Progenitor cell of endocrine pancreas (in vitro differentiated cells): ENCODE data around the gene IQCE. TPM values are rescaled to one million over a fixed set of nuclear protein-coding genes. Genes with fewer than 3 reads are reported as not detected.

Experiments used
- DNase-seq: peaks from one replicate; pipeline ENCODE4 v3.0.0; 2021; ENCODE audit warnings: low spot score; ENCODE audit not compliant: unreplicated experiment
- H3K27ac Mint-ChIP-seq: 2 replicates; pipeline ENCODE4 v1.8.0; 2021; ENCODE audit warnings: mild to moderate bottlenecking, moderate library complexity, mixed read lengths
- H3K27me3 Mint-ChIP-seq: 2 replicates; pipeline ENCODE4 v1.8.0; 2021; ENCODE audit warnings: mixed read lengths
- H3K36me3 Mint-ChIP-seq: 2 replicates; pipeline ENCODE4 v1.8.0; 2022; ENCODE audit warnings: mixed read lengths; ENCODE audit not compliant: insufficient read depth
- H3K4me1 Mint-ChIP-seq: 2 replicates; pipeline ENCODE4 v1.8.0; 2021; ENCODE audit warnings: low read depth, mixed read lengths
- H3K4me3 Mint-ChIP-seq: 2 replicates; pipeline ENCODE4 v1.8.0; 2021; ENCODE audit warnings: low read depth, mild to moderate bottlenecking, moderate library complexity, mixed read lengths
- H3K9me3 Mint-ChIP-seq: 2 replicates; pipeline ENCODE4 v1.8.0; 2021; ENCODE audit warnings: low read depth, mixed read lengths
- microRNA-seq: library from miRNA; unstranded; fragments of <30 nt; microRNA quantifications from one replicate; pipeline ENCODE4 v1.1.0, GENCODE V29; 2020; ENCODE audit warnings: borderline number of aligned reads; ENCODE audit not compliant: unreplicated experiment
- total RNA-seq: library from RNA; stranded (reverse); gene quantifications from 2 replicates; pipeline ENCODE4 v1.2.1, GENCODE V29; 2021
- TF ChIP-seq, protein P1 (sequence below): fragments of 200-600 bp; sonication (generic); IDR thresholded peaks from one replicate; pipeline ENCODE4 v1.5.0; 2021; ENCODE audit warnings: antibody characterized with exemption, mild to moderate bottlenecking; ENCODE audit not compliant: unreplicated experiment

IQCE gene
- total RNA-seq, 1 donor from 2014 or later = 32.5 TPM

GRCh38 chr7:2661602-2662272 is 103.0 kb downstream of the IQCE start:
- Mint-ChIP-seq H3K4me1 (no peaks in the 10 kb centered on the region), H3K9me3 (no peaks in the 10 kb centered on the region), H3K27me3 (peaks cover 2% of the 10 kb centered on the region), H3K27ac (no peak overlapping the region), H3K36me3 (peaks cover 5% of the 10 kb centered on the region), H3K4me3 (no peak overlapping the region)
- no peak for DNase-seq
- TF ChIP-seq, protein P1, sequence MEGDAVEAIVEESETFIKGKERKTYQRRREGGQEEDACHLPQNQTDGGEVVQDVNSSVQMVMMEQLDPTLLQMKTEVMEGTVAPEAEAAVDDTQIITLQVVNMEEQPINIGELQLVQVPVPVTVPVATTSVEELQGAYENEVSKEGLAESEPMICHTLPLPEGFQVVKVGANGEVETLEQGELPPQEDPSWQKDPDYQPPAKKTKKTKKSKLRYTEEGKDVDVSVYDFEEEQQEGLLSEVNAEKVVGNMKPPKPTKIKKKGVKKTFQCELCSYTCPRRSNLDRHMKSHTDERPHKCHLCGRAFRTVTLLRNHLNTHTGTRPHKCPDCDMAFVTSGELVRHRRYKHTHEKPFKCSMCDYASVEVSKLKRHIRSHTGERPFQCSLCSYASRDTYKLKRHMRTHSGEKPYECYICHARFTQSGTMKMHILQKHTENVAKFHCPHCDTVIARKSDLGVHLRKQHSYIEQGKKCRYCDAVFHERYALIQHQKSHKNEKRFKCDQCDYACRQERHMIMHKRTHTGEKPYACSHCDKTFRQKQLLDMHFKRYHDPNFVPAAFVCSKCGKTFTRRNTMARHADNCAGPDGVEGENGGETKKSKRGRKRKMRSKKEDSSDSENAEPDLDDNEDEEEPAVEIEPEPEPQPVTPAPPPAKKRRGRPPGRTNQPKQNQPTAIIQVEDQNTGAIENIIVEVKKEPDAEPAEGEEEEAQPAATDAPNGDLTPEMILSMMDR = no peak

DNA sequence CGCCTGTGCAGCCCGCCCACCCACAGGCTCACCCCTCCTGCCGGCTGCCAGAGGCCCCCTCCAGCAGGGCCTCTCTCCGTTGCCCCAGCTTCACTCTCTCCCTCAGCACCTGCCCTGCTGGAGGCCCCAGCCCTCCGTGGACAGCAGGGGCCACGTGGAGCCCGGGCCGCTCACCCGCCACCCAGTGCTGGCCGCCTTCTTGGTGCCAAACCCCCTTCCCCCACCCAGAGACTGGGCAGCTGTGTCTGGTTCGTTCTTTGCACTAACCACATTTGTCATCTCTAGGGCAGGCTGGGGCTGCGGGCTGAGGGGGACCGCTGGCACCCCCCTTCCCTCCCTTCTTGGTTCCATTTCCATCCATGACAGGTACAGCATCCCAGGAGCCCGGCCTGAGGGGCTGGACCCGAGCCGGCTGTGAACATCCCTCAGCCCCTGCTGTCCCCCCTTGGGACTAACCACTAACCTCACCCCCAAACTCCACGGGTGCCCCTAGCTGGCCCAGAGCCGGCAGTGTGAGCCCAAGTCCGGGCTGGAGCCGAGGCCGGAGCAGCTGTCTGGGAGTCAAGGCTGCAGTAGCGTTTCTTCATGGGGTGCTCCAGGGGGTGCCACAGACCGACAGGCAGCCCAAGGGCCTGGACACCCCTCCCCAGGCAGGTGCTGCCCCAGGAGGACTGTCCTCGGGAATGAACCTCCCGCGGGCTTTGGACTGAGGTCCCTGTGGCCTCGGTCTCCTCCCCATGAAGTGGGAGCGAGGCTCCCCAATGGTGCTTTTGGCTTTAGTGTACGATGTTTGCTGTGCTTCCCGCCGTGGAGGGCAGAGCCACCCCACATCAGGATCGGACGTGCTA is 103.7 kb downstream of the IQCE start:
- Mint-ChIP-seq H3K4me3 (no peak overlapping the region), H3K27me3 (peaks cover 8% of the 10 kb centered on the region), H3K27ac (no peak overlapping the region), H3K9me3 (no peaks in the 10 kb centered on the region), H3K4me1 (no peaks in the 10 kb centered on the region), H3K36me3 (peaks cover 1% of the 10 kb centered on the region)
- TF ChIP-seq, protein P1 = no peak
- DNase-seq = no peak

- Mint-ChIP-seq H3K27me3 (peaks cover 16% of the 10 kb centered on the region), H3K27ac (peak overlapping the region; percentile 19), H3K36me3 (peaks cover 1% of the 10 kb centered on the region), H3K4me1 (no peaks in the 10 kb centered on the region), H3K9me3 (no peaks in the 10 kb centered on the region), H3K4me3 (no peak overlapping the region)
- TF ChIP-seq, protein P1 = no peak
- DNase-seq = no peak
Observed at GRCh38 chr7:2663121-2663886, 104.5 kb downstream of the IQCE start.

DNA sequence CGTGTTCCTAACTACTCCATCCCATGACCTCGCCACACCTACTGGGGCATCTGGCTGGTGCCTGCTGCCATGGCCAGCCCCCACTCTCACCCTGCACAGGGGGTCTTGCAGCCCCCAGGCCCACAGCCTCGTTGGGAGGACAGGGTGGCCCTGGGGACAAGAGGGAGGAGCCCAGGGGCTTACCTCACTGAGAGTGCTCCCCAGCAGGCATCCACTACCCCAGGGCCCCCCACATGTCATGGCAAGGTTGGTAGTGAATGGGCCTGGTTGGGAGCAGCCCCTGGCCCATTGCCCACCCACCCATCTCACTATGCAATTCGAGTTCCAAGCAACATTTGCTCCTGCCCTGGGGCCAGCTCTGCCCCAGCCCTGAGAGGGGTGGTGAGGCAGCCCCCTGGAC is 105.2 kb downstream of the IQCE start:
- Mint-ChIP-seq H3K27ac (peak overlapping the region; percentile 19), H3K4me1 (no peaks in the 10 kb centered on the region), H3K9me3 (no peaks in the 10 kb centered on the region), H3K4me3 (no peak overlapping the region), H3K36me3 (peaks cover 1% of the 10 kb centered on the region), H3K27me3 (peaks cover 17% of the 10 kb centered on the region)
- TF ChIP-seq, protein P1 = no peak
- DNase-seq = no peak

Small RNAs within 50 kb of the gene (microRNA-seq; reads per million reads assigned to microRNA genes)
- not detected for gene MIR4648

Other genes starting within 250 kb of the IQCE start
- 15.6 and 19.0 TPM in 2 replicates for gene SNX8, start 244.5 kb upstream of the IQCE start, total RNA-seq
- 158 and 172 TPM in 2 replicates for gene EIF3B, start 204.2 kb upstream of the IQCE start, total RNA-seq
- 16.7 and 17.0 TPM in 2 replicates for gene CHST12, start 155.4 kb upstream of the IQCE start, total RNA-seq
- gene GRIFIN, start 82.6 kb upstream of the IQCE start, total RNA-seq = not detected in 2 replicates
- 9.7 and 10.6 TPM in 2 replicates for gene LFNG, start 39.2 kb upstream of the IQCE start, total RNA-seq
- 43.1 and 43.7 TPM in 2 replicates for gene BRAT1, start 3.5 kb upstream of the IQCE start, total RNA-seq
- gene TTYH3, start 73.0 kb downstream of the IQCE start, total RNA-seq = 166 and 170 TPM in 2 replicates
- gene AMZ1, start 129.2 kb downstream of the IQCE start, total RNA-seq = 0.07 and 0.19 TPM in 2 replicates